NCI-H2227 (cell line): ENCODE data around the gene TOGARAM1.

Source experiments
- DNase-seq: peaks from one replicate; lab custom pipeline; 2025; ENCODE audit not compliant: unreplicated experiment; lab: John Stamatoyannopoulos, UW

The TOGARAM1 gene

DNA sequence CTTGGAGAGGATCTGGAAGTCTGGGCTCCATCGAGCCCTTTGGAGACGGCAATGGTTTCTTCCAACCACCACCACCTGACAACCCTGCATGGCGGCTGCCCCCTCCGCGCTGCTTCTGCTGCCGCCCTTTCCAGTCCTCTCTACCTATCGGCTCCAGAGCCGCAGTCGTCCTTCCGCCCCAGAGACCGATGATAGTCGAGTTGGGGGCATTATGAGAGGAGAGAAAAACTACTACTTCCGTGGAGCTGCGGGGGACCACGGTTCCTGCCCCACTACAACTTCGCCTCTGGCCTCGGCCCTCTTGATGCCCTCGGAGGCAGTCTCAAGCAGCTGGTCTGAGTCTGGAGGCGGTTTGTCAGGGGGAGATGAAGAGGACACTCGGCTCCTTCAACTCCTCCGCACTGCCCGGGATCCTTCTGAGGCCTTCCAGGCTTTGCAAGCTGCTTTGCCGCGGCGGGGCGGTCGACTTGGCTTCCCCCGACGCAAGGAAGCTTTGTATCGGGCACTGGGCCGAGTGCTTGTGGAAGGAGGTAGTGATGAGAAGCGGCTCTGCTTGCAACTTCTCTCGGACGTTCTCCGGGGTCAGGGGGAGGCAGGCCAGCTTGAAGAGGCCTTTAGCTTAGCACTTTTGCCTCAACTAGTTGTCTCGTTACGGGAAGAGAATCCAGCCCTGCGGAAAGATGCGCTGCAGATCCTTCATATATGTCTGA is 499 bp downstream of the TOGARAM1 start:
- DNase-seq = peak; percentile 79

DNA sequence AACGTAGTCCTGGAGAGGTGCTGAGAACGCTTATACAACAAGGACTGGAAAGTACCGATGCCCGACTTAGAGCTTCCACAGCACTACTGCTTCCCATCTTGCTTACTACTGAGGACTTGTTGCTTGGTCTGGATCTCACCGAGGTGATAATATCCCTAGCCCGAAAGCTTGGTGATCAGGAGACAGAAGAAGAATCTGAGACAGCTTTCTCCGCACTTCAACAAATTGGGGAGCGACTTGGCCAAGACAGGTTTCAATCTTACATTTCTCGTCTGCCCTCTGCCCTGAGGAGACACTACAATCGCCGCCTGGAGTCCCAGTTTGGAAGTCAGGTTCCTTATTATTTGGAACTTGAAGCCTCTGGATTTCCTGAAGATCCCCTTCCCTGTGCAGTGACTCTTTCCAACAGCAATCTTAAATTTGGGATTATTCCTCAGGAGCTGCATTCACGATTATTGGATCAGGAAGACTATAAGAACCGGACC is 1.1 kb downstream of the TOGARAM1 start:
- DNase-seq = peak; percentile 23

DNA sequence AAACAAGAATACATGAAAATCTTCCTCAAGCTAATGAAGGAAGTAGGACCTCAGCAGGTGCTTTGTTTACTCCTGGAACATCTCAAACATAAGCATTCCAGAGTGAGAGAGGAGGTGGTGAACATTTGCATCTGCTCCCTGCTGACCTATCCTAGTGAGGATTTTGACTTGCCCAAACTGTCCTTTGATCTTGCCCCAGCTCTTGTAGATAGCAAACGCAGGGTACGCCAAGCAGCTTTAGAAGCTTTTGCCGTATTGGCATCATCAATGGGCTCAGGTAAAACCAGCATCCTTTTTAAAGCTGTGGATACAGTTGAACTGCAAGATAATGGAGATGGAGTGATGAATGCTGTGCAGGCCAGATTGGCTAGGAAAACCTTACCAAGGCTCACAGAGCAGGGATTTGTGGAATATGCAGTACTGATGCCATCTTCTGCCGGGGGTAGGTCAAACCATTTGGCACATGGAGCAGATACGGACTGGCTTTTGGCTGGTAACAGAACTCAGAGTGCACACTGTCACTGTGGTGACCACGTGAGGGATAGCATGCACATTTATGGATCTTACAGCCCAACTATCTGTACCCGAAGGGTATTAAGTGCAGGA is 1.9 kb downstream of the TOGARAM1 start:
- DNase-seq = no peak

DNA sequence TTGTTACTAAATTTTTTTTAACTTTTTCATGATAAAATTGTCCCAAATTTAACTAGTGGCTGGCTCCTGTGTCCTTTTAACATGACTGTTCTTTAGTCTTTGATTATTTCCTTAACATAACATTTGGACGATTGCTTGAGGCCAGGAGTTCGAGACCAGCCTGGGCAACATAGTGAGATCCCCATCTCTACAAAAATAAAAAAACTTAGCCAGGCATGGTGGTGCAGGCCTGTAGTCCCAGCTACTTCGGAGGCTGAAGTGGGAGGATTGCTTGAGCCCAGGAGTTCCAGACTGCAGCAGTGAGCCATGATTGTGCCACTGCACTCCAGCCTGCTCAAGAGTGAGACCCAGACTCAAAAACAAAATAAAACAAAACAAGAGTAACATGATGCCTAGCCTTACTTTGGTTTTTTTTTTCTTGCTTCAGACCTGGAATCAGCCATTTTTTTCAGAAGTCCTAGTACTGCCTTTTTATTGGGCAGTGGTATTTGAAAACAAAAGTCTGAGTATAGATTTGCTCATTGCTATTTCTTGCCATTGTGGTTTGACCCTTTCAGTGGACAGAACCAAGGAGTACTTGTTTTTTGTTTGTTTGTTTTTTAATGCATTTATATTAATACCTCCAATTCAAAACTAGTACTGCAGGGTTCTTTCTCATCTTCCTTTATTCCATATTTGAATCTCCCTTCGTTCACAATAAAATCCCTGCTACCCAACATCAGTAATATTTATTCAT is 4.8 kb downstream of the TOGARAM1 start:
- no peak for DNase-seq

DNA sequence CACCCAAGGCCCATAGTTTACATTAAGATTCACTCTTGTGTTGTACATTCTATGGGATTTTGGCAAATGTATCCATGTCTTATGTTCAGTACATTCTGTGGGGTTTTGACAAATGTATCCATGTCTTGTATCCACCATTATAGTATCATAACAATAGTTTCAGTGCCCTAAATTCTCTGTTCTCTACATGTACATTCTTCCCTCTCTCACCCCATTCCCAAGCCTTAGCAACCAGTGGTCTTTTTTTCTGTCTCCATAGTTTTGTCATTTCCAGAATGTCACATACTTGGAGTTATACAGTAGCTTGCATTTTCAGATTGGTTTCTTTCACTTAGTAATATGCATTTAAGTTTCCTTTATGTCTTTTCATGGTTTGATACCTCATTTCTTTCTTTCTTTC is 6.7 kb downstream of the TOGARAM1 start:
- DNase-seq = no peak

DNA sequence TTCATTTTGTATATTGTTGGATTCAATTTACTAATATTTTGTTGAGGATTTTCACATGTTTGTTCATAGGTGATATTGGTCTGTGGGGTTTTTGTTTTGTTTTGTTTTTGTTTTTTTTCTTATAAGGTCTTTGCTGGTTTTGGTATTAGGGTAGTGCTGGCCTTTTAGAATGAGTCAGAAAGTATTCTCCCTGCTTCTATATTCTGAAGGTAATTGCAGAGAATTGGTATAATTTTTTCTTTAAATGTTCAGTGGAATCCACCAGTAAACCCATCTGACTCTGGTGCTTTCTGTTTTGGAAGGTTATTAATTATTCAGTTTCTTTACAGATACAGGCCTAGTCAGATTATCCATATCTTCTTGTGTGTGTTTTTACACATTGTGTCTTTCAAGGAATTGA is 8.9 kb downstream of the TOGARAM1 start:
- no peak for DNase-seq

DNA sequence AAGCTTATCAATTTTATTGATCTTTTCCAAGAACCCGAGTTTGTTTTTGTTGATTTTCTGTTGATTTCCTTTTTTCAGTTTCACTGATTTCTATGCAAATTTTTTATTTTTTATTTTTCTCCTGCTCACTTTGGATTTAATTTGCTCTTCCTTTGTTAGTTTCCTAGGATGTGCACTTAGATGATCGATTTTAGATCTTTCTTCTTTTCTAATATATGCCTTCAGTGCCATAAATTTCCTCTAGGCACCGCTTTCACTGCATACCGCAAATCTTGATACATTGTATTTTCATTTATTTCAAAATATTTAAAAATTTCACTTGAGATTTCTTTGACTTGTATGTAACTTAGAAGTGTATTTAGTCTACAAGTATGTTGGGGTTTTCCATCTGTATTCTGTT is 9.5 kb downstream of the TOGARAM1 start:
- no peak for DNase-seq

DNA sequence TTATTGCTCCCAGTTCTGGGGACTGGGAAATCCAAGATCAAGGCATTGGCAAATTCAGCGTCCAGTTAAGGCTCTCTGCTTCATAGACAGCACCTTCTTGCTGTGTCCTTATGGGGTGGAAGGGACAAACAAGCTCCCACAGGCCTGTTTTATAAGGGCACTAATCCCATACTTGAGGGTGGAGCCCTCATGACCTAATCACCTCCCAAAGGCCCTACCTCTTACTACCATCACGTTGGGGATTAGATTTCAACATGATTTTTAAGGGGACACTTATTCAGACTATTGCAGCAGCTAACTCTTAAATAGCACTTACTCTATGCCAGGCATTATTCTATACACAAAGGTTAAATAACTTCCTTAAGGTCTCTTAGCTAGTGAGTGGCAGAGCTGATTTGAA is 17.3 kb downstream of the TOGARAM1 start:
- DNase-seq = no peak

DNA sequence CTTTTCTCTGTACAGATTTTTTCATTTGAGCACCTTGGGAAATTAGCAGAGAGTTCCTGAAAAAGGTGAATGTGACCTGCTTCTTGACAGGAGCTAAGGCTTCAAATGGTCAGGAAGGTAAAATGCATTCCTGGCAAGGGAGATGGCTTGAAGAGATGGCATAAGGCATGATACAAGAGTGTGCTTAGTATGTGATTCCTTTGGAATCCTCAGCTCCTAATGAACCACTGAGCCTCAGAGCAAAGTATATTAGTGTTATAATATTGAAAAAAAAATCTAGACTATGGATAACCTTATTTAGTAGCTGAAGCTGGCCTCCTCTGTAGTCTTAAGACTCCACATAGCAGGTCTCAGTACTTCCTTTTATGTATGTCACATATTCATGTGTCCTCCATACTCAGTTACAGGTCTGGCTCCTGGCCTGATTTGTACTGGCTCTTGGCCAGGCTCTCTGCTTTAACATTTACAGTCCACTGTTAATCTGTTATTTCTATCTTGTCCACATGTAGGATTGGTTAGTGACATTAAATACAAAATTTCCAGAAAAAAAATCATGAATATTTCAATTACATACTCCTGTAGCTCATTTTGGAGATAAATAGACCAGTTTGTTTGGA is 17.9 kb downstream of the TOGARAM1 start:
- no peak for DNase-seq

DNA sequence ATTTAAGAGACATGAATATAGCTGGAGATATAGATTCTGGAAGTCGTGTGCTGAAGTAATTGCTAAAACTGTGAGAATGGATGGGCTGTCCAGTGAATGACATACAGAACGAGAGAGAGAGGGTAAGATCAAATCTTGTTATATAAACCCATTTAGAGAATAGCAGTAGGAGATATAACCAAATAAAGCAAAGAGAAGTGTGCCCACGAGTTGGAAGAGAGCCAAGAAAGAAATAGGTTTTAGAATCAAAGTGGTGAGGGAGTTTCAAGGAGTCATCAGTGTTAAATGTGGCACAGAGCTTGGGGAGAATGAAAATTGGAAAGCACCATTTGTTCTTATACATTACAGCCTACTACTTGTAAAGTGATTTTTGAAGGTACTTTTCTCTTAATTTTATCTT is 19.2 kb downstream of the TOGARAM1 start:
- peak; percentile 32 for DNase-seq

DNA sequence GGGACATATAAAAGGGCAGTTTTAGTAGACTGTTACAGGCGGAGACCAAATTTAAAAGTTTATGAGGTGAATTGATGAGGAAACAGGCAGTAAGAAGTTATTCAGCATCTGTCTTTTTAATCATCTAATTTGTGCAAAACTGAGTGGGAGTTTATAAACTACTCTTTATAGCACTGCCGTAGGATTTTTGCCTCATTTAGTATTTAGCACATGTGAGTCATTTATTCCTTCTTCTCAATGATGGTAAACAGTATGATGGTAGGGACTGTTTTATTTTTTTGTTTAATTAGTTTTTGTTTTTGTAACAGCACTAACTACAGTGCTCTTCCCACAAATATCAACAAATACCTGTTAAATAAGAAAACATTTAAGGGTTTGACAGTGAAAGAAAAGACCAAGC is 20.6 kb downstream of the TOGARAM1 start:
- no peak for DNase-seq

DNA sequence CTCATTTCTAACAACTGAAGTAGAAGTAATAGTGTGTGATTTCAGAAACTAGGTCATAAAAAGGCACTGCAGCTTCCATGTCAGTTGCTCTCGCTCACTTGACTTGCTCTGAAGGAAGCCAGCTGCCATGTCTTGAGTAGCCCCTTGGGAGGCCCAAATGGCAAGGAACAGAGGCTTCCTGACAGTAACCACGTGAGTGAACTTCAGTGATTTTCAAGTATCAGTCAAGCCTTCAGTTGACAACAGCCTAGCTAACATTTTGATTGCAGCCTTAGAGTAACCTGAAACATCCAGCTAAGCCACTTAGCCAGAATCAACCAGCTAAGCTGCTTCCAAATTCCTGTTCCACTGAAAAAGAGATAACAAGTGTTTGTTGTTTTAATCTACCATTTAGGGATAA is 26.7 kb downstream of the TOGARAM1 start:
- peak; percentile 5 for DNase-seq

DNA sequence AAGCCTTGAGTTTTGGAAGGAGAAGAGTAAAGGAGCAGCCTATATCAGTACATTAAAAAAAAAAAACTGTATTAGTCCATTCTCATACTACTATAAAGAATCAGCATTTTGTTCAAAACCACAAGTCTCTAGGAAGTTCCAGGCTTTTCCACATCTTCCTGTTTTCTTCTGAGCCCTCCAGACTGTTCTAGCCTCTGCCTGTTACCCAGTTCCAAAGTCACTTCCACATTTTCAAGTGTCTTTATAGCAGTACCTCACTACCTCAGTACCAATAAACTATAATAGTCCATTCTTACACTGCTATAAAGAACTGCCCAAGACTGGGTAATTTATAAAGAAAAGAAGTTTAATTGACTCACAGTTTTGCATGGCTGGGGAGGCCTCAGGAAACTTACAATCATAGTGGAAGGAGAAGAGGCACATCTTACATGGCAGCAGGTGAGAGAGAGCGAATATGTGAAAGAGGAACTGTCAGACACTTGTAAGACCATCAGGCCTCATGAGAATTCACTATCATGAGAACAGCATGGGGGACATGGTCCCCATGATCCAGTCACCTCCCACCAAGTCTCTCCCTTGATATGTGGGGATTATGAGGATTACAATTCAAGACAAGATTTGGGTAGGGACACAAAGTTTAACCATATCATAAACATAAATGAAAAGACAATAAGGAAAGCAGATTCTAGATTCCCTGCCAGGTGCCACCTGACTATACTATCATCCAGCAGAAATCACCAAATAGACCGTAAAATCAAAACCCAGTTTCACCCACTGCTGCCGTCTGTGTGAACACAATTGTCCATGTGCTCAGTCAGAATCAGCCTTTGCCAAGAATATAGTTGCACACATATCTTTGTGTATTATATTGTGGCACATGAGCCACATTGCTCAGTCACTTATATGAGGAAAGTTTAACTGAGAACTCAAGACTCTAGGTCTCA is 27.8 kb downstream of the TOGARAM1 start:
- DNase-seq = no peak

DNA sequence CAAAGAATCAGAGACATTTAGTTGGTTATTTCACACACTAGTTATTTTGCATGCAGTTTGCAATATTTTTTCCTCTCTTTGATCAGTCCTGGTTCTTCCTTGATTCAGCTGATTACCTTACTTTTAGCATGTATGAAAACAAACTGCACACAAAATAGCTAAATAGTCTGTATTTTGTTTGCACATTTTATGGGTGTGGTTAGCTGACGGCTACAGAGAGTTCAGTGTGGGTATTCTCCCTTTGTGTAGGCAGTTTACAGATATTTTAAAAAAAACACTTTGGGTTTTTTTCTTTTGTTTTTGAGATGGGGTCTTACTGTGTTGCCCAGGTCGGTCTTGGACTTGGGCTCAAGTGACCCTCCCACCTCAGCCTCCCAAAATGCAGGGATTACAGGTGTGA is 28.5 kb downstream of the TOGARAM1 start:
- DNase-seq = no peak

DNA sequence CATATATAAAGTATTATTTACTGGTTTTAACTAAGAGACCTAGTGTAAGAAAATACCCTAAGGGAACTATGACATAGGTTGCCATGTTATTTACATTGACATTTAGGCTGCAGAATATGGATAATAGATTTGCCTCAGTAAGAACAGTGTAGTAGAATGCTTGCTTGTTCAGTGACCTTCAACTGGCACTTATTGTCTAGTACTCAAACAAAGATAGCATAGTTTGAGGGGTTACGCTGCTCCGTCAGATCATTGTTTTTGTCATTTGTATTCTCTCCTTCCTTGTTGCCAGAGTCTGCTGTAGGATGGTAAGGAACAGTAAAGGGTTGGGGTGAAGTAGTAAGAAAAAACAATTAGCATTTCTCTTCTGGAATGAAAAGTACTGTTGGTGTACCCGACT is 33.2 kb downstream of the TOGARAM1 start:
- no peak for DNase-seq

DNA sequence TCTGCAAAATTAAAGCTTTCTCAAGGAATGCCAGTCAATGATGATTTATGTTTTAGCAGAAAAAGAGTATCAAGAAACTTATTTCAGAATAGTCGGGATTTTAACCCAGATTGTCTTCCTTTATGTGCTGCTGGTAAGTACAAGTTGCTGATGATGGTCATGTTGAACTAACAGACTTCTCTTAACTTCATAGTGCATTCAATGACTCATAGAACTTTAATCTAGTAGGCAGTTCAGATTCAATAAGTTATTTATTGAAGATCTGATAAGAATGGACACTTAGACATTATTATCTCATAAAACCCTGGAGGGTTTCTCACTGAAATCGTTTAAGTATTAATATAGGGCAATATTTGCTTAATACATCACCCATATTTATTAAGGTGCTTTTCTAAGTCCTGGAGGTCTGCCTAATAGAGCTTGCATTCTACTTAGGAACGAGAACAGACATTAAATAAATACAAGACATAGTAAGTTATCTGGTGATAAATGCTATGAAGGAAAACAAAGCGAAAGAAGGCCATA is 33.8 kb downstream of the TOGARAM1 start:
- DNase-seq = no peak

DNA sequence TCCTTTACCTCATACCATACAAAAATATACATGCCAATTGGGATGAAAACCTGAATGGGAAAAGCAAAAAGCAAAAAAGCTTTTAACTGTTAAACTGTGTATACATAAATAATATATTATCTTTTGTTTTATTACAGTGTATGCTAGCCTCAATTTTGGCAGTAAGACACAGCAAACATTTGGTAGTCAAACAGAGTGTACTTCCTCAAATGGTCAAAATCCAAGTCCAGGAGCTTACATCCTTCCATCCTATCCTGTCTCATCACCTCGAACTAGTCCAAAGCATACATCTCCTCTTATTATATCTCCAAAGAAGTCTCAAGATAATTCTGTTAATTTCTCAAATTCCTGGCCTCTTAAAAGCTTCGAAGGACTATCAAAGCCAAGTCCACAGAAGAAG is 41.9 kb downstream of the TOGARAM1 start:
- DNase-seq = no peak

DNA sequence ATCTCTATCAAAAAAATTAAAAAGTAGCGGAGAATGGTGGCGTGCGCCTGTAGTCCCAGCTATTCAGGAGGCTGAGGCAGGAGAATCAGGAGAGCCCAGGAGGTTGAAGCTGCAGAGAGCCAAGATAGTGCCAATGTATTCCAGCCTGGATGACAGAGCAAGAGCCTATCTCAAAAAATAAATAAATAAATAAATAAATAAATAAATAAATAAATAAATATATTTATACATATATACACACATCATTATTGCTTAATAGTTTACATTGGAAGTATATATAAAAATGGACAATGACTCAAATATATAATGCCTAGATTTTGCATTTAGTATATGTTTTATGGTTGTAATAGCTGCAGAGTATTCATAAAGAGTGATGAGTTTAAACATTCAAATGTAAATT is 53.1 kb downstream of the TOGARAM1 start:
- no peak for DNase-seq

DNA sequence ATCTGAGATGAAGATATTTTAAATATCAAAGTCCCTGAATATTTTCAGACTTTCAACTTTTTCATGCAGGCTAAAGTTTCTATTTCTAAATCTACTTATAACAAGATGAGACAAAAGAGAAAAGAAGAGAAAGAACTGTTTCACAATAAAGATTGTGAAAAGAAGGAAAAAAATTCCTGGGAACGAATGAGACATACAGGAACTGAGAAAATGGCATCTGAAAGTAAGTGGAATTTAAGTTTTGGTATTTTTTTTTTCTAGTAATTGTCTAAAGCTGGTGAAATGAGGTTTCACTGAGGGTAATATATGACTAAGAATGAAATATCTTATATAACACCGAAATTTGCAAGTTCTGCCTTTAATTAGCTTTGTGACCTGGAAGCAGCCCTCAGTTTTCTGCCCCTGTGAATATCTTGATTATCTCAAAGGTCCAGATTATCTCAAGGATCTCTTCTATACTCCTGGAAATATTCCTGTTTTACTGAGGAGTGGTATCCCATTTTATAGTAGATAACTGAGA is 66.2 kb downstream of the TOGARAM1 start:
- no peak for DNase-seq

DNA sequence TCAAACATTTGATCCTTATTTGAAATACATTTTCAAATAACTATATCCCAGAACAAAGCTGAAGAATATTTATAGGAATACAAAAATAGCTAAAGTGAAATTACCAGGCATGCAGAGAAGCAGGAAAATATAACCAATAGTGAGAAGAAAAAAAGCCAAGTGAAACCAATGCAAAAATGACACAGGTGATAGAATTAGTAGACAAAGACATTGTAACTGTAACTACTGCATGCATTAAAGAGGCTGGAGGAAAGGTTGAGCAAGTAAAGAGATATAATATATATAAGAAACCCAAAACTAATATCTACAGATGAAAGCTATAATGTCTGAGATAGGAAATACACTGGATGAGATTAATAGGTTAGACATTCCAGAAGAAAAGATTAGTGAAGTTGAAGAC is 72.7 kb downstream of the TOGARAM1 start:
- no peak for DNase-seq
